HG03139 (cell line): ENCODE results near the gene NBDY.
"Not testable (repeated sequence)": the region's sequence is repeated elsewhere in the genome, so short reads cannot be mapped to it uniquely, and the experiment has no call there.

Experiments
- ATAC-seq: cut with Tn5 transposase; IDR thresholded peaks from one replicate; pipeline ENCODE4 v1.9.1; 2021; ENCODE audit not compliant: unreplicated experiment

The NBDY gene

DNA sequence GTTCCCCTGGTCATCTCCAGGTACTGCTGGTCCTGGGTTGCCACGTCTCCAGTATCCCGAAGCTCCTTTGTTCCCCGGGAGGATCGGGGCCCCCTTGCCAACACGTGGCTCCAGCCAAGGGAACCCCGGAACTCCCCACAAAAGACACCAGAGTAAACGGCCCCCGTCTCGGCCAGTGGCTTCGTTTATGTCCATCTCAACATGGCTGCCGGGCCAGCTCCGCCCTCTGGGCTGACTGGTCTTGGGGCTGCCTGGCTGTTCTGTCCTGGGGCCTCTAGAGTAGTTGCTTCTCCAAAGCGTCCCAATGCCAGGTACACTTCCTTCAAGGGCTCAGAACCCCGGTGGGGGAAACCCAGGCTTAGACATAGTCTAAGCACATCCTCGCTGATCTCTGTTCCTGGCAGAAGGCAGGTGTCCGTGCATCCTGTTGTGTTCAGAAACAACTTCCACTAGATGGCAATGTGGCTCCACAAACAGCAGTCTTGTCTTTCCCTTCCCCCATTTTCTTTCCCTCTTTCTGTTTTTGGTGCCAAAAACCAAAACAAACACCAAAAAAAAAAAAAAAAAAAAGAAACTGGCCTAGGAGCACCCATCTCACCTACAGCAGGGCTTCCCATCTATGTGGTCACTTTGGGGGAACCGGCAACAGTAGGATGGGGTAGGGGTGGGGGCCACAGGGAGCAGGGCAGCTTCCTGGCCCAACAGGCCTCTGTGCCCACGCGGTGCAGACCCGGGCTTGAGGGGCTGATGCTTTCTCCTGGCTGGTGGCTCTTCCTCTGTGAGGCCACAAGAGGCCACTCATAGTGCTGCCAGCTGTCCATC is 35.3 kb downstream of the NBDY start:
- ATAC-seq = no peak

DNA sequence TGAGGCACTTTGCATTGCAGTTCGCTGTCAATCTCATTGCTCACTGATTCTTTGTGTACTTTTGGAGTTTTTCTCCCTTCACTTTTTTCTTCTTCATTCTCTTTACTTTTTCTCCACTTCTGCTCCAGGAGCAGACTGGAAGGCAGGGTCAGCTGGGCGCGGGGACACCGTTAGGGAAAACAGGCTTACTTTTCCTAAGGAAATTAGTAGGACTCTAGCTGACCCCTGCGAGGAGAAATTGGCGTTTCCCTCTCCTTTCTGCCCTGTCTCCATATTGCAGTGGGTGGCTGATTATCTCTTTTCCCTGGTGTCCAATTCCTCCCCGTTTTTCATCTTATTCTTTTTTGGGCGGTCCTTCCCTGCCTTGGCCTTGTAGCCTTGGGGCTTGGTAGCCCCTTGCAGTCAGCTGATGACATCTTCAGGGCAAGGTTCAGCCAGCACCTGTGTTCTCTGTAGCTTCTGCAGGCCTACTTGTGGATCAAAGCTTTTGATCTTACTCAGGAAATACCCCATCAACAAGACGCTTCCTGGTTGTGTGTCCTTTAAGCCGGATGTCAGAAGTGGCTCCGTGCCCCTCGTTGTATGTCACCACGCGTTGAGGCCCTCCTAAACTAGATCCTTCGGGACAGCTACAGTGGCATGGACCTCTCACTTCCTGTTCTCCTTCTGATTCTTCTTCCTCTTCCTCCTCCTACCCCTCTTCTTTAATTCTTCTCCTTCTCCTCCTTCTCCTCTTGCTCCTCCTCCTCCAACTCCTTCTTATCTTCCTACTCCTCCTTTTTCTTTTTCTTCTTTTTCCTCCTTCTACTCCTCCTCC is 36.1 kb downstream of the NBDY start:
- peak; percentile 37 for ATAC-seq

DNA sequence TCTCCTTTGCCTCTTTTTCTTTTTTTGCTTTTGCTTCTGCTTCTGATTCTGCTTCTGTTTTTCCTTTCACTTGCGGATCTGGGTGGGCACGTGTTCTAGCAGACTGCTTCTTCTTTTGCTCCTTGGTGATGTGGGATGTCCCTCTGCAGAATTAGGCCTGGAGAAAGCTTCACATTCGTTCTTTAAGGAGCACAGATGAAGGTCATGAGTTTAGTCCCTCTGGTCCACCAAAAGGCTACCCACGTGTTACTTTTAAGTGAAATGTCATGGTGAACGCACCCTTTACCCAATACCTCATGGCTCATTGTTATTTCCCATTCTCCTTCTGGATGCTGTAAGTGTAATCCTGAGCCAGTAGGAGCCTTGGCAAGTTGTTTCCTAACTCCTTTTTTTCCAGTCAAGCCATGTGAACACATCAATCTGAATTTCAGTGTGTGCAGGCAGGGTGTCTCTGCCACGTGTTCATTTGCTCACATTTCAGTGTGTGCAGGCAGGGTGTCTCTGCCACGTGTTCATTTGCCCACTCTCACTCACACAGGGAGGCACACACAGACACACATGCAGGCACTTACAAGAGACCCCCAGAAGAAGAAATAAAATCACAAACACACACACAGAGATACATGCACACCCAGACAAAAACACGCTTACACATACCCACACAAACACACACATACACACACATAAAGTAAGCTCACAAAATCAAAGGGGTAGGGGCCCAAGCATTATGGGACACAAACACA is 36.9 kb downstream of the NBDY start:
- no peak for ATAC-seq

DNA sequence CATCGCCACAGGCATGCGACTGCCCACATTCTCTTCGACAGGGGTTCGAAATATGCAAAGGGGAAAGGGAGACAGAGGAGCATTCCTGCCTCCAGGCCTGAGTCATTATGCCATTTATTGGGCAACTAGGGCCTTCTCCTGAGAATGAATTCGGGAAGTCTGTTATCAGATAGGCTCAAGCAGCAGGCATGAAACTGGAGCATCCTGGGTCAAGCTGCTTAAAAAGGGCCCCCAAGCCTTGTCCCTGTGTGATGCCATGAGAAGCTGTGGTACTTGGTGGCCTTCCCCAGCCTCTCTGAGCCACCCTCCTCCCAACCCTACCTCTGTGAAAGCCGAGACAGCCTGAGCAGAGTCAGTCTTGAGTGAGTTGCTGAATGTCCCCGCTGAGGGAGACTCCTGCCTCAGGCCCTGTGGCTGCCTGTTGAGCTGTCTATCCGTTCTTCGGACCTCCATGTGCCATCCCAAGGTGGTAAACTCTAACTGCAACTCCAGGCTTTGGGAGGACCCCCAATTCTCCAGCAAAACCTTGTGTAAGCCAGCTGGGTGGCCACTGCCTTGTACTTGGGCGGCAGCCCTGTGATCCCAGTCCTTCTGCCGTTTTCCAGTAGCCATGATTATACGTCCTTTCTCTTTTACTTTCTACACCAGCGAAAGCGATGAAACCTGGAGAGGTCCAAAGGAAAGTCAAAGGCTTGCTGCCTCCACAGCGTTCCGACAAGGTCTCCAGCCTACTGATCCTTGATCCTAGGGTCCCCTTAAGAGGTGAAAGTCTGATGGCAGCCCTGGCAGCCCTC is 37.7 kb downstream of the NBDY start:
- no peak for ATAC-seq

DNA sequence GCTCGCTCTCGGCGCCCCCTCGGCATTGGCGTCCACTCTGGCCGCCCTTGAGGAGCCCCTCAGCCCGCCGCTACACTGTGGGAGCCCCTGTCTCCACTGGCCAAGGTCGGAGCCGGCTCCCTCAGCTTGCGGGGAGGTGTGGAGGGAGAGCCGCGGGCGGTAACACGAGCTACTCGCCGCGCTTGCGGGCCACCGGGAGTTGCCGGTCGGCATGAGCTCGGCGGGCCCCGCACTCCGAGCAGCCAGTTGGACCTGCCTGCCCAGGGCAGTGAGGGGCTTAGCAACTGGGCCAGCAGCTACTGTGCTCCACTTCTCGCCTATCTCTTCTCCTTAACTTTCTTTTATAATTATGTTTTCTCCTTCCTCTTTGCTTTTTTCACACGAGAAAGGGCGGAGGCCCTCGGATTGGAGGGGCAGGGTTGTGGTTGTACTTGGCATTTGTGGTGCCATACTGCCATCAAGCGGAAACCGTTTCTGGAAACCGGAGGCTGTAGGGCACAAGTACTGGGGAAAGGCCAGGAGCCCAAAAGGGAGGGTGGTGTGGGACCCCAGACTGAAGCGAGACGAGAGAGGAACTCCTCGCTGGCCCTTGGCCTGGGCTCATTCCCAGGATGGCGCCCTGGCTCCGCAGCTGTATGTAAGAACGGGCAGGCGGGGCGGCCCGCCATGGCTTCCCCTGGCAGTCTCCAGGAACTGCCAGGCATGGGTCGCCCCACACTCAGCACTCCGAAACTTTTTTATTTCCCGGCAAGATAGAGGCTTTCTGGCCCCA is 38.5 kb downstream of the NBDY start:
- ATAC-seq = not testable (repeated sequence)

DNA sequence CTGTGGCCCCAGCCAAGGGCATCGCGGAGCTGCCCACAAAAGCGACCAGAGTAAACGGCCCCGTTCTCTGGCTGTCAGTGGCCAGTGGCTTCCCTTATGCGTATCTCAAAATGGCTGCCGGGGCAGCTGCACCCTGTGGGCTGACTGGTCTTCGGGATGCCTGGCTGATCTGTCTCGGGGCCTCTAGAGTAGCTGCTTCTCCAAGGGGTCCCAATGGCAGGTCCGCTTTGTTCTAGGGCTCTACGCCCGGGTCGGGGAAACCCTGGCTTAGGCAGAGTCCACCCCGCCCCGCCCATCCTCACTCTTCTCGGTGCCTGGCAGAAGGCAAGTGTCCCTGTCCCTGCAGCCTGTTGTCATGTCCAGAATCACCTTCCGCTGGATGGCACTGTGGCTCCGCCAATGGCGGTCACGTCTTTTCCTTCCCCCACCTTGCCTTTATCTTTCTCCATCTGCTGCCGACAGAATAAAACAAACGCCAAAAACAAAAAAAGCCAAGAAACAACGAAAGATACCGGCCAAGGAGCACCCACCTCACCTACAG is 39.1 kb downstream of the NBDY start:
- not testable (repeated sequence) for ATAC-seq

DNA sequence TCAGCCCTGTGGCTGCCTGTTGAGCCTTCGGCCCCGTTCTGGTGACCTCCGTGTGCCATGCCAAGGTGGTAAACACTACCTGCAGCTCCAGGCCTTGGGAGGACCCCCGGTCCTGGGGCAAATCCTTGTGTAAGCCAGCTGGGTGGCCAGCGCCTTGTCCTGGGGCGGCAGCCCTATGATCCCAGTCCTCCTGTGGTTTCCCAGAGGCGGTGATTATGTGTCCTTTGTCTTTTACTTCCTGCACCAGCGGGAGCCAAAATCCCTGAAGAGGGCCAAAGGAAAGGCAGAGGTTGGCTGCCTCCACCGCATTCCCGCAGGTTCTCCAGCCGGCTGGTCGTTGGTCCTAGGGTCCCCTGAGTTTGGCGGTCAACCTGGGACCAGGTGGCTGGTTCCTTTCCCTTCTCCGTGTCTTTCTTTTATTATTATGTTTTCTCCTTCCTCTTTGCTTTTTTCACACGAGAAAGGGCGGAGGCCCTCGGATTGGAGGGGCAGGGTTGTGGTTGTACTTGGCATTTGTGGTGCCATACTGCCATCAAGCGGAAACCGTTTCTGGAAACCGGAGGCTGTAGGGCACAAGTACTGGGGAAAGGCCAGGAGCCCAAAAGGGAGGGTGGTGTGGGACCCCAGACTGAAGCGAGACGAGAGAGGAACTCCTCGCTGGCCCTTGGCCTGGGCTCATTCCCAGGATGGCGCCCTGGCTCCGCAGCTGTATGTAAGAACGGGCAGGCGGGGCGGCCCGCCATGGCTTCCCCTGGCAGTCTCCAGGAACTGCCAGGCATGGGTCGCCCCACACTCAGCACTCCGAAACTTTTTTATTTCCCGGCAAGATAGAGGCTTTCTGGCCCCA is 43.9 kb downstream of the NBDY start:
- ATAC-seq = not testable (repeated sequence)

DNA sequence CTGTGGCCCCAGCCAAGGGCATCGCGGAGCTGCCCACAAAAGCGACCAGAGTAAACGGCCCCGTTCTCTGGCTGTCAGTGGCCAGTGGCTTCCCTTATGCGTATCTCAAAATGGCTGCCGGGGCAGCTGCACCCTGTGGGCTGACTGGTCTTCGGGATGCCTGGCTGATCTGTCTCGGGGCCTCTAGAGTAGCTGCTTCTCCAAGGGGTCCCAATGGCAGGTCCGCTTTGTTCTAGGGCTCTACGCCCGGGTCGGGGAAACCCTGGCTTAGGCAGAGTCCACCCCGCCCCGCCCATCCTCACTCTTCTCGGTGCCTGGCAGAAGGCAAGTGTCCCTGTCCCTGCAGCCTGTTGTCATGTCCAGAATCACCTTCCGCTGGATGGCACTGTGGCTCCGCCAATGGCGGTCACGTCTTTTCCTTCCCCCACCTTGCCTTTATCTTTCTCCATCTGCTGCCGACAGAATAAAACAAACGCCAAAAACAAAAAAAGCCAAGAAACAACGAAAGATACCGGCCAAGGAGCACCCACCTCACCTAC is 44.5 kb downstream of the NBDY start:
- ATAC-seq = not testable (repeated sequence)

DNA sequence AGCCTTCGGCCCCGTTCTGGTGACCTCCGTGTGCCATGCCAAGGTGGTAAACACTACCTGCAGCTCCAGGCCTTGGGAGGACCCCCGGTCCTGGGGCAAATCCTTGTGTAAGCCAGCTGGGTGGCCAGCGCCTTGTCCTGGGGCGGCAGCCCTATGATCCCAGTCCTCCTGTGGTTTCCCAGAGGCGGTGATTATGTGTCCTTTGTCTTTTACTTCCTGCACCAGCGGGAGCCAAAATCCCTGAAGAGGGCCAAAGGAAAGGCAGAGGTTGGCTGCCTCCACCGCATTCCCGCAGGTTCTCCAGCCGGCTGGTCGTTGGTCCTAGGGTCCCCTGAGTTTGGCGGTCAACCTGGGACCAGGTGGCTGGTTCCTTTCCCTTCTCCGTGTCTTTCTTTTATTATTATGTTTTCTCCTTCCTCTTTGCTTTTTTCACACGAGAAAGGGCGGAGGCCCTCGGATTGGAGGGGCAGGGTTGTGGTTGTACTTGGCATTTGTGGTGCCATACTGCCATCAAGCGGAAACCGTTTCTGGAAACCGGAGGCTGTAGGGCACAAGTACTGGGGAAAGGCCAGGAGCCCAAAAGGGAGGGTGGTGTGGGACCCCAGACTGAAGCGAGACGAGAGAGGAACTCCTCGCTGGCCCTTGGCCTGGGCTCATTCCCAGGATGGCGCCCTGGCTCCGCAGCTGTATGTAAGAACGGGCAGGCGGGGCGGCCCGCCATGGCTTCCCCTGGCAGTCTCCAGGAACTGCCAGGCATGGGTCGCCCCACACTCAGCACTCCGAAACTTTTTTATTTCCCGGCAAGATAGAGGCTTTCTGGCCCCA is 49.3 kb downstream of the NBDY start:
- ATAC-seq = not testable (repeated sequence)

DNA sequence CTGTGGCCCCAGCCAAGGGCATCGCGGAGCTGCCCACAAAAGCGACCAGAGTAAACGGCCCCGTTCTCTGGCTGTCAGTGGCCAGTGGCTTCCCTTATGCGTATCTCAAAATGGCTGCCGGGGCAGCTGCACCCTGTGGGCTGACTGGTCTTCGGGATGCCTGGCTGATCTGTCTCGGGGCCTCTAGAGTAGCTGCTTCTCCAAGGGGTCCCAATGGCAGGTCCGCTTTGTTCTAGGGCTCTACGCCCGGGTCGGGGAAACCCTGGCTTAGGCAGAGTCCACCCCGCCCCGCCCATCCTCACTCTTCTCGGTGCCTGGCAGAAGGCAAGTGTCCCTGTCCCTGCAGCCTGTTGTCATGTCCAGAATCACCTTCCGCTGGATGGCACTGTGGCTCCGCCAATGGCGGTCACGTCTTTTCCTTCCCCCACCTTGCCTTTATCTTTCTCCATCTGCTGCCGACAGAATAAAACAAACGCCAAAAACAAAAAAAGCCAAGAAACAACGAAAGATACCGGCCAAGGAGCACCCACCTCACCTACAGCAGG is 50.0 kb downstream of the NBDY start:
- not testable (repeated sequence) for ATAC-seq

DNA sequence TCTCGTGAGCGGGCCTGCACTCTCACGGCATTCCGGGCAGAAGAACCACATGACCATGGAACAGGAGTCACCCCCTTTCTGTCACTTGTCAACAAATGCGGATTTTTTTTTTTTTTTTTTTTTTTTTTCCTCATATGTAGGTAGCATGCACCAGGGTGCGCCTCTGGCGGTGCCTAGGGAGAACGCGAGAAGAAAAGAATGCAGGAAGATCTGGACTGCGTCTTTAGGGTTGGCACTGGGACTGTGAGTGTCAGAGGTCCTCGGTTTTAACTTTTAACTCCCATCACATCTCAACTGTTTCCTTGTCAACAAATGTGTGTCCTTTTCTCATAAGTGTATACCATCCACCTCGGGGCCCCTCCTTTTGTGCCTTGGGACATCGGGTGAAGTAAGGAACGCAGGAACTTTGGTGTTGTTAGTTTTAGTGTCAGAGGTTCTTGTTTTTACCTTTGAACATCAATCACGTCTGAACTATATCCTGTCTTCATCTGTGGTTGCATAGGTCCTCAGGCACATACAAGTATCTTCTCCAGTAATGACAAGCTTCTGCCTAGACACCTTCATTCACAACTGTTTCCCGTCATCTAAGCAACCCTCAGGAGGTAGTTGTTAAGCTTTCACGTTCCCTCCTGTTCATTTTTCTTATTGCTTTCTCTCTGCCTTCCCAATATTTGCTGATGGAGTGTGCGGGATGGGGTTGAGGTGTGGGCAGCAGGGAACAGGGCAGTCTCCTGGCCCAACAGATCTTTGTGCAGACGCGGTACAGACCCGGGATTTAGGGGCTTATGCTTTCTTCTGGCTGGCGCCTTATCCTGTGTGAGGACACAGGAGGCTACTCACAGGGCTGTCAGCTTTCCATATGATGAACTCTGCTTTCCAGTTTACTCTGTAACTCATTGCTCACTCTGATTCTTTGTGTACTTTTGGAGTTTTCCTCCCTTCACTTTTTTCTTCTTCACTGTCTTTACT is 51.9 kb downstream of the NBDY start:
- ATAC-seq = not testable (repeated sequence)

DNA sequence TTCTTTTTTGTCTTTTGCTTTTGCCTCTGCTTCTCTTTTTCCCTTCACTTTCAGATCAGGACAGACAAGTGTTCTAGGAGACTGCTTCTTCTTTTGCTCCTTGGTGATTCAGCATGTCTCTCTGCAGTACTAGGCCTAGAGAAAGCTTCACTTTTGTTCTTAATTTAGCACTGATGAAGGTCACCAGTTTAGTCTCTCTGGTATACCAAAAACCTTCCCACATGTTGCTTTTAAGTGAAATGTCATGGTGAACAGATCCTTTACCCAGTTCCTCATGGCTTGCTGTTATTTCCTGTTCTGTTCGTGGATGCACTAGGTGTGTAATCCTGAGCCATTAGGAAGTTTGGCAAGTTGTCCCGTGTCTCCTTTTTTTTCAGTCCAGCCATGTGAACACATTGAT is 53.3 kb downstream of the NBDY start:
- no peak for ATAC-seq

DNA sequence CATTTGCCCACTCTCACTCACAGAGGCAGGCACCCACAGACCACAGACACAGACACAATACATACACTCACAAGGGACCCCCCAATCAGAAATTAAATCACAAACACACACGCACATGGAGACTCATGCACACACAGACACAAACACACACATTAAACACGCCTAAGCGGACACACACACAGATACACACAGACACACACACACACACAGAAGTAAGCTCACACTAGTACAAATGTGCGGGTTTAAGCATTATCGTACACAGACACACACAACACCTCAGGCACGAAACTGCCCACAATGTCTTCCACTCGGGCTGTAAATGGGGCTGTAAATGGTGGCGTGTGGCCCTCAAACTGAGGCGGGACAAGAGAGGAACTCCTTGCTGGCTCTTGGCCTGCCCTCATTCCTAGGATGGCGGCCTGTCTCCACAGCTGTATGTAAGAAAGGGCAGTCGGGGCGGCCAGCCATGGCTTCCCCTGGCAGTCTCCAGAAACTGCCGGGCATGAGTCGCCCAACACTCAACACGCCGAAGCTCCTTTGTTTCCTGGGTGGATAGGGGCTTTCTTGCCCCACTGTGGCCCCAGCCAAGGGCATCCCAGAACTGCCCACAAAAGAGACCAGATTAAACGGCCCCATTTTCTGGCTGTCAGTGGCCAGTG is 53.9 kb downstream of the NBDY start:
- no peak for ATAC-seq

DNA sequence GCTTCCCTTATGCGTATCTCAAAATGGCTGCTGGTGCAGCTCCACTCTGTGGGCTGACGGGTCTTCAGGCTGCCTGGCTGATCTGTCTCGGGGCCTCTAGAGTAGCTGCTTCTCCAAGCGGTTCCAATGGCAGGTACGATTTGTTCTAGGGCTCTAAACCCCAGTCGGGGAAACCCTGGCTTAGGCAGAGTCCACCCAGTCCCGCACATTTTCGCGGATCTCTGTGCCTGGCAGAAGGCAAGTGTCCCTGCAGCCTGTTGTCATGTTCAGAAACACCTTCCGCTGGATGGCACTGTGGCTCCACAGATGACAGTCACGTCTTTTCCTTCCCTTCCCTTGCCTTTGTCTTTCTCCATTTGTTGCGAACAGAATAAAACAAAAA is 54.4 kb downstream of the NBDY start:
- ATAC-seq = no peak

DNA sequence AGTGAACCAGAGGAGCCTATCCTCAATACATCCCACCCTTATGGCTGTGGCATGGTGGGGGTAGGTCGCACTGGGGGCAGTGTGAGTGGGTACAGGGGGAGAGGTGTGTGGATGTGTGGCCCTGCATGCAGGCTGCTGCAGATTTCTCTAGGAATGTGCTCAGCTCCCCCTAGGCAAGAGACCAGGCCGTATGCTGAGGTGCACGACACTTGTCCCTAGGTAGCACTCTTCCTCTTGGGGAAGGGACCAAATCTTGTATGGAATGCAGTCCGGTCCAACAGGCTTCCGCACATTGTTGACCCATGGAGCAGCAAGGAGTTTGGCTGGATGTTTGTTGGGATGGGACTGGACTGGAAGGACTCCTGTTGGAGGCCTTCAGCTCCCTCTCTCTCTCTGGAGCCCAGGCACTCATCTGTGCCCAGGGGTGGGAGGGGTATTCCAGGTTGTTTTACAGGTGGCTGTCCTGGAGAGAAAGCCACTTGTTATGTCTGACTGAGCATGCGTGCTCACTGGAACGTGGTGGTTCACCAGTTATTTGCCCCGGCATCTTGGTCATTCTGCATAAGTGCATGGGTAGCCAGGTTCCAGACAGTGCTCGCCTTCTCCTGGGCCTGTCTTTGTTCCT is 55.1 kb downstream of the NBDY start:
- ATAC-seq = no peak
